Fibroblast of upper back skin (primary cell): ENCODE results near the gene LRRC28.
A peak's percentile ranks its signal among the peaks of the same experiment; 100 is the strongest.

Source experiments
- DNase-seq: peaks from one replicate; pipeline ENCODE4 v3.0.0-alpha.2; 2013

LRRC28 gene

DNA sequence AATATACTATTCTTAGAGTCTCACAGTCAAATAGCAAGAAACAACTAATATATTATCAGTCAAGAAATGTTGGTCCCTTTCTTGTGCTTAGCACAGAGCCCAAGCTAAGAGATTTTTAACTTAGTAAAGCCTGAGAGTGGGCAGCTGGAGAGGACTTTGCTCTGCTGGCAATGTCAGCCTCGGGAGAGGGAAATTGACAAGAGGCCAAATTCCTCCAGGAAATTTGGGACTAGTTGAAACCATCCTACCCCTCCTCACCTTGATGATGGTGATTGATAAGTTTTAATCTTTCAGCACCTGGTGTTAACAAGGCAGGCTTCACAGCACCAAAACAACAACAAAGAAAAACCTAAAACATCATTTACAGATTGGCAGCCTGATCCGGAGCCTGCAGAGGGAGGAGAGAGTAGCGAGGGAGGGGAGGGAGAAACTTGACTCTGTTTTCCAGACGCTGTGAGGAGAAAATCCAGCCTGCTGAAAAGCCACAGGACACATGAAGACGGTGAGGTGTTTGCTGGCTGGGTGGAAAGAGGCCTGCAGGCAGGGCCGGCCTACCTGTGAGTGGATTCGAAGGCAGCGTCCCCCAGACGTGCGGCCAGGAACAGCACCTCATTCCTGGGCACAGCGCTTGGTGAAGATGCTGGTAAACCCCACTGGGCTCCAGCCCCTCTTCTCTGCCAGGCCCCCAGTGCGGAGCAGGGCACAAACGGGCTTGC lies 150.9 kb downstream of the LRRC28 start:
- DNase-seq: no peak

- DNase-seq: no peak
Observed at GRCh38 chr15:99403597-99403996, 152.3 kb downstream of the LRRC28 start.

GRCh38 chr15:99404454-99404853 lies 153.2 kb downstream of the LRRC28 start:
- no peak for DNase-seq

GRCh38 chr15:99406120-99406519 lies 154.8 kb downstream of the LRRC28 start:
- no peak for DNase-seq

- DNase-seq: no peak
Observed at GRCh38 chr15:99406716-99407487, 155.6 kb downstream of the LRRC28 start.

DNA sequence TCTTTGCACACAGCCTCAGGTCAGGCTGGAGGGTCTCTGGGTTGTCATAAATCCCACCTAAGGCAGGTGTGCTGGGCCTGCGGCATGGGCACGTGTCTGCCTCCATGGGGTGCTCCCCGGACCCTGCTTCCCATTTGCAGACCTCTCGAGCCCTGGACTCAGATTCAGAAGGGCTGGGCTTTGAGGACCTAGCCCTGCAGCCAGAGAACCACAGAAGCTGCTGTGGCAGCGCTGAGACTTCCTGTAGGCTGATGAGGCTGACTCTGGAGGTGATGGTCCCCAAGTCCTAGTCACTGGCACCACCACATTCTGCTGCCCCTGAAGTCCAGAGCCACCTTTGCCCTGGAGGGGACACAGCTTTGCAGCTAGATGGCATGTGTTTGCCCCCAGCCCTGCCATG lies 156.4 kb downstream of the LRRC28 start:
- no peak for DNase-seq

DNA sequence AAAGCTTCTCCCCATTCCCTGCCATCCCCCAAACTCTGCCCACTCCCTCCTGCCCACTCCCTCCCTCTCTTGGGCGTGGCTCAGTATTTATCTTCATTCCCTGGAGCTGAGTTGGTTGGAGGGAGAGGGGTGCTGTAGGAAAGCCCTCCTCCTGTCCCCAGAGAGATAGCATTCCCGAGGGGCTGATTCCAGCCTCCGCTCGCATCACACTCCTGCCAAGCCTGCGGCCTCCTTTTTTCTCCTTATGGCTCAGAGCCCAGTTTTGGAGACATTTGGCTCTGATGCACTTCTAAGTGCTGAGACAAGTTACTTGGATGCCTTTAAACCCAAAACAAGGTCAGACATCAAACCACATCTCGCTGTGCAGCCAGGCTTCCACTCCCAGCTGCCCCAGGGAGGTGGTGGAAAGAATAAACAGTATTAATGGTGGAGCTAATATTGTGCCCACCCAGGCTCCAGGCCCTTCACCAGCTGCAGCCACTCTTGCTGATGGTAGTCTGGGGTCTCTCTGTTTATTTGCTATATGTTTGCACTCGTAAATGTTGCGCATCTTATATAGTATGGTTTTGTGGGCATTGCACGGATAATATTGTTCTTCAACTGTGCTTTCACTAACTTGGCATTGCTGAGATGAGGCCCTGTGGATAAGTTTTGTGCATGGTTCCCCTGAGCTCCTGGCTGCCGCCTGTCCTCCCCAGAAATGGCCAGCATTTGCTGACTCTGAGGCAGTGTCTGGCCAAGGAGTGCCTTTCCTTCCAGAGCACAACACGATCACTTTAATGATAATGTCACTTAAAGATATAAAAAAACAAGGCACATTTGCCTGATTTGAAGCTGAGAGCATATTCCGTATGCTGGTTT lies 157.2 kb downstream of the LRRC28 start:
- peak; percentile 92 for DNase-seq

- DNase-seq: peak; percentile 60
Observed at GRCh38 chr15:99409097-99409473, 157.8 kb downstream of the LRRC28 start.

GRCh38 chr15:99409560-99409959 lies 158.3 kb downstream of the LRRC28 start:
- DNase-seq: no peak

DNA sequence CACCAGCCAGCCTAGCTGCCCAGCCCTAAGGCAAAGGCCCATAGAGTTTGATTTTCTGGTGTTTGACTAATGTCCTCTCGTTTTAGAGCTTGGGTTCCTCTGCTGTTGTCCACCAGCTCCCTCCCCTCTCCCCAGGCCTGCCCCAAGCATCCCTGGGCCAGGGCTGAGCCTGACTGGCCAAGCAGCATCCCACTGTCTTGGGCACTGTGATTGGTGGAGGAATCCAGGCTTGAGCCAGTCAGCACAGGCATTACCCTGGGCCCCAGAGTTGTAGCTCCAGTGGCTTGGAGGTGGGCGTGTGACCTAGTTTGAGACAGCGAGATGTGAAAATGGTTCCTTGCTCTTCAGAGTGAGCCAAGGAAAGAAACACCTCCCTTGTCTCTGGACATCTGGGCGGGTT lies 159.2 kb downstream of the LRRC28 start:
- no peak for DNase-seq

DNA sequence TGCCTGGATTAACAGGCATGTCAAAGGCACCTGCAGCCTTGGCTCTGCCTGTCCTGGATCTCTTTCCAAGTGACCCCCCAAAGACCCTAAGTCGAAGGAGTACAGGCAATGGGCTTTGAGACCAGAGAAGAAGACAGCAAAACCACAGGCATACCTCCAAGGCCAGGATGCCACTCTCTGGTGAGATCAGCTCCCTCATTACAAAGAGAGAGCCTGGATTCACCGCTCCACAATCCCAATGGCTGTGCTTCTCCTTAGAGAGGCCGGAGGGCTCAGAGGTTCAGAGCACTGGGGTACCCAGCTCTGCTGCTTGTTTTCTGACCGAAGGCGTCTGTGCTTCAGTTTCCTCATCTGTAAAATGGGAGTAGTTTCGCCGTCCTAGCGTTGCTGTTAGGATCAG lies 160.0 kb downstream of the LRRC28 start:
- DNase-seq: no peak

- no peak for DNase-seq
Observed at GRCh38 chr15:99412082-99412481, 160.8 kb downstream of the LRRC28 start.

GRCh38 chr15:99412626-99413025 lies 161.3 kb downstream of the LRRC28 start:
- no peak for DNase-seq

DNA sequence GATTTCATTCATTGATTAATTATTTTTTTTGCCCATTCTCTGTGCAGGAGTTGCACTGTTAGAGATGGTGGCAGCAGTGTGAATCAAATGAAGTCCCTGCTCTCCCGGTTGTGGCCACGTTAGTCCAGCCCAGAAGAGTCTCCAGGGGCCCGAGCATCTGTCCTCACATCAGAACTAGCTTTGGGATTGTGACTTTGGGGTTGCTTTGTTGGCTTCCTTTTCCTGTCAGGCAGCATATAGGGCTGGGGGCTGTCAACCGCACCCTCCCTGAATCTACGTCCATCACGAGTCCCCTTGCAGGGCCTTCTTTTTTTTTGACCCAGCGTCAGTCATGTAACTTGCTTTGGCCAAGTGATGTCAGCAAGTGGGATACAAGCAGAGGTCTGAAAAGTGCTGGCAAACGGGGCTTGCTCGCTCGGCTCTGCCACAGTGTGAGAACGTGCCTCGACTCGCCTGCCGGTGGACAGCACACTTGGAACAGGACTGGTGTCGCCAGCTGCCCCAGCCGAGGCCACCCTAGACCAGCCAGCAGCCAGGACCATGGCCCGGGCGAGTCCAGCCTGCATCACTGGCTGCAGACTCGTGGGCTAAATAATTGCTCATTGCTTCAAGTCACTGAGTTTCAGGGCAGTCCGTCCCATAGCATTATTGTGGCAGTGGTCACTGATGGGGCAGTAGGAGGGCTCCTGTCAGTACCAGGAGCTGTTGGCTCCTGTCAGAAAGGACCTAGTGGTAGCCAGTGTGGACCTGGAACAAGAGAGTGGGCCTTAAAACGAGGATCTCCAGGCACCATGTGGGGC lies 162.9 kb downstream of the LRRC28 start:
- no peak for DNase-seq

DNA sequence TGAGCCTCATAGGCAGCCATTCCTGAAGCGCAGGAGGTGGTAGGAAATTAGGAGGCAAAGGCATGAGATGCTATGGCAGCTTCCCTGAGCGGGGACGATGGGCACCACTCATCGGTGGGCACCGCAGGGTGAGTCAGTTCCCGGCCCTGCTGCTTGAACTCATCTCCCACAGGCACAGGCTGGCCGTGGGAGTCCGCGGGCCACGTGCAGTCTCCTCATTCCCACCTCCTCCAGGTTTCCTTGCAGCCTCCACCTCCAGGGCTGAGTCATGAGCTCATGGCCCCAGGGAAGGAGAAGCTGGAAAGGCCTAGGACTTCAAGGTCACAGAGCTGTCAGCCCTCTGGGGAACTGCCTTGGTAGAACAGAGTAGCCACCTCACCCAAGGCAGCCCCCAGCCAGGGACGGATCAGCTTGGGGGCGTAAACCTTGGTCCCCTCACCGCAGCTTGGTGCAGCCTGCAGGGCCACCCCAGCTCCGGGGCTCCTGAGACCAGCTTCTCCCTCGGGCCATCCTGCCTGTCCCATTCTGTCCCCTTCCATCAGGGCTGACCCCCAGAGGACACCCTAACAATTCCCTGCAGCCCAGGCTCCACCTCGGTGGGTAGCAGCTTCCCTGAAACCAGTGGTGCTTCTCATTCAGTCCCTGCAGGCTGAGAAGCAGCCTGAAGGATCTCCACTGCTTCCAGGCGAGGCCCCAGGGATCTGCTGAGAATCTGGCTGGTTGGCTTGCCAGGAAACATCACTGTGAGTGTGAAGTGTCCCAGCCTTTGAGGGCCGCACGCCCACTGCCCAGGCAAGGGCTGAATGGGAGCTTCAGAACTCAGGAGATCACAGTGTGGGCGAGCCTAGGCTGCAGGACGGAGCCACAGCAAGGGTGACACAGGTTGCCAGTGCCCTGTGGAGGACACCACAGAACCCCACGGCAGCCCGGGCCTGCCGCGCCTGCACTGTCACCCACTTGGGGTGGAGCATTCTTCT lies 163.8 kb downstream of the LRRC28 start:
- no peak for DNase-seq

GRCh38 chr15:99416191-99417188 lies 165.2 kb downstream of the LRRC28 start:
- no peak for DNase-seq

- DNase-seq: no peak
Observed at GRCh38 chr15:99421172-99421656, 169.9 kb downstream of the LRRC28 start.

DNA sequence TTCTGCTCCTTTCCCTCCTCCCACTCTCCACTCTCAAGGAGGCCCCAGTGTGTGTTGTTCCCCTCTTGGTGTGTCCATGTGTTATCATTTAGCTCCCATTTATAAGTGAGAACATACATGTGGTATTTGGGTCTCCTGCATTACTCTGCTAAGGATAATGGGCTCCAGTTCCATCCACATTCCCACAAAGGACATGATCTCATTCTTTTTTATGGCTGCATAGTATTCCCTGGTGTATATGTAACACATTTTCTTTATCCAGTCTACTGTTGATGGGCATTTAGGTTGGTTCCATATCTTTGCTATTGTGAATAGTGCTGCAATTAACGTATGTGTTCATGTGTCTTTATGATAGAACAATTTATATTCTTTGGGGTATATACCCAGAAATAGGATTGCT lies 170.5 kb downstream of the LRRC28 start:
- DNase-seq: no peak

- no peak for DNase-seq
Observed at GRCh38 chr15:99423186-99424130, 172.2 kb downstream of the LRRC28 start.
